Tibial artery (tissue), 4 donors: Measurements from ENCODE around the gene PPM1B.

Experiments used
- DNase-seq, 2 donors: peaks; one replicate each; pipeline ENCODE4 v3.0.0-alpha.2; 2019
- H3K27ac ChIP-seq, 2 donors: fragments of 200-600 bp; sonication (generic) in 1 of 2; 1 replicate in 1 of 2; 2 replicates in 1 of 2; pipeline ENCODE4 v1.5.1; 2018 to 2019; ENCODE audit warnings: mild to moderate bottlenecking in 1 of 2
- H3K27me3 ChIP-seq, 2 donors: fragments of 200-600 bp; sonication (generic) in 1 of 2; one replicate each; pipeline versions ENCODE4 v1.5.1 to v1.6.0; 2016 to 2019
- H3K36me3 ChIP-seq, 3 donors: fragments of 200-600 bp; sonication (generic) in 2 of 3; one replicate each; pipeline ENCODE4 v1.5.1; 2016 to 2019; ENCODE audit warnings: mild to moderate bottlenecking in 2 of 3
- H3K4me1 ChIP-seq, 4 donors: fragments of 200-600 bp; sonication (generic) in 2 of 4; 1 replicate in 3 of 4; 2 replicates in 1 of 4; pipeline ENCODE4 v1.5.1; 2016 to 2019
- H3K4me3 ChIP-seq, 2 donors: fragments of 200-600 bp; sonication (generic) in 1 of 2; 1 replicate in 1 of 2; 2 replicates in 1 of 2; pipeline ENCODE4 v1.5.1; 2018 to 2019; ENCODE audit warnings: mild to moderate bottlenecking in 2 of 2
- H3K9me3 ChIP-seq, 3 donors: fragments of 200-600 bp; sonication (generic) in 1 of 3; one replicate each; pipeline ENCODE4 v1.5.1; 2016 to 2019
- intact Hi-C: fragments of 100-400 bp; cut with DNase I; formaldehyde crosslinking; loops from one replicate; pipeline ENCODE4 v1.15.0; 2023; ENCODE audit warnings: low total_unique reads
- TF ChIP-seq, protein P1 (sequence below), 2 experiments: fragments of 200-600 bp in 1 of 2; fragments of 450-650 bp in 1 of 2; IDR thresholded peaks; one replicate each; pipeline ENCODE4 v1.5.1; 2017 to 2019; ENCODE audit warnings: antibody characterized with exemption in 2 of 2, mild to moderate bottlenecking in 1 of 2, moderate library complexity in 1 of 2

The PPM1B gene

GRCh38 chr2:44188696-44189095, 20.0 kb downstream of the PPM1B start:
- Histone ChIP-seq H3K36me3 (no peaks in the 10 kb centered on the region), H3K27me3 (no peaks in the 10 kb centered on the region), H3K9me3 (no peaks in the 10 kb centered on the region), H3K4me1 (peaks cover 0 to 73% (median 21%) of the 10 kb centered on the region in 4 donors), H3K27ac (no peak overlapping the region), H3K4me3 (no peak overlapping the region)
- intact Hi-C loops: no loop called here
- TF ChIP-seq, protein P1, sequence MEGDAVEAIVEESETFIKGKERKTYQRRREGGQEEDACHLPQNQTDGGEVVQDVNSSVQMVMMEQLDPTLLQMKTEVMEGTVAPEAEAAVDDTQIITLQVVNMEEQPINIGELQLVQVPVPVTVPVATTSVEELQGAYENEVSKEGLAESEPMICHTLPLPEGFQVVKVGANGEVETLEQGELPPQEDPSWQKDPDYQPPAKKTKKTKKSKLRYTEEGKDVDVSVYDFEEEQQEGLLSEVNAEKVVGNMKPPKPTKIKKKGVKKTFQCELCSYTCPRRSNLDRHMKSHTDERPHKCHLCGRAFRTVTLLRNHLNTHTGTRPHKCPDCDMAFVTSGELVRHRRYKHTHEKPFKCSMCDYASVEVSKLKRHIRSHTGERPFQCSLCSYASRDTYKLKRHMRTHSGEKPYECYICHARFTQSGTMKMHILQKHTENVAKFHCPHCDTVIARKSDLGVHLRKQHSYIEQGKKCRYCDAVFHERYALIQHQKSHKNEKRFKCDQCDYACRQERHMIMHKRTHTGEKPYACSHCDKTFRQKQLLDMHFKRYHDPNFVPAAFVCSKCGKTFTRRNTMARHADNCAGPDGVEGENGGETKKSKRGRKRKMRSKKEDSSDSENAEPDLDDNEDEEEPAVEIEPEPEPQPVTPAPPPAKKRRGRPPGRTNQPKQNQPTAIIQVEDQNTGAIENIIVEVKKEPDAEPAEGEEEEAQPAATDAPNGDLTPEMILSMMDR (IDR thresholded peaks at IDR 0.05): no peak
- DNase-seq: no peak

- no peak for DNase-seq
- Histone ChIP-seq H3K27me3 (no peaks in the 10 kb centered on the region), H3K9me3 (no peaks in the 10 kb centered on the region), H3K27ac (no peak overlapping the region), H3K36me3 (no peaks in the 10 kb centered on the region), H3K4me3 (no peak overlapping the region), H3K4me1 (peaks cover 0 to 70% (median 19%) of the 10 kb centered on the region in 4 donors)
- TF ChIP-seq, protein P1 (IDR thresholded peaks at IDR 0.05): no peak
- intact Hi-C loops: no loop called here
These were observed 20.4 kb downstream of the PPM1B start for GRCh38 chr2:44189104-44189503.

GRCh38 chr2:44190526-44190925, 21.9 kb downstream of the PPM1B start:
- TF ChIP-seq, protein P1 (IDR thresholded peaks at IDR 0.05): no peak
- H3K4me3 ChIP-seq: no peak overlapping the region
- H3K27ac ChIP-seq: no peak overlapping the region
- H3K27me3 ChIP-seq: no peaks in the 10 kb centered on the region
- no peaks in the 10 kb centered on the region for H3K36me3 ChIP-seq
- no peaks in the 10 kb centered on the region for H3K9me3 ChIP-seq
- peaks cover 0 to 57% (median 13%) of the 10 kb centered on the region in 4 donors for H3K4me1 ChIP-seq
- intact Hi-C loops: loop anchor here (5.0 kb wide), 1 partner anchor 298 kb away; no protein-coding TSS in a partner anchor
- DNase-seq: no peak

DNA sequence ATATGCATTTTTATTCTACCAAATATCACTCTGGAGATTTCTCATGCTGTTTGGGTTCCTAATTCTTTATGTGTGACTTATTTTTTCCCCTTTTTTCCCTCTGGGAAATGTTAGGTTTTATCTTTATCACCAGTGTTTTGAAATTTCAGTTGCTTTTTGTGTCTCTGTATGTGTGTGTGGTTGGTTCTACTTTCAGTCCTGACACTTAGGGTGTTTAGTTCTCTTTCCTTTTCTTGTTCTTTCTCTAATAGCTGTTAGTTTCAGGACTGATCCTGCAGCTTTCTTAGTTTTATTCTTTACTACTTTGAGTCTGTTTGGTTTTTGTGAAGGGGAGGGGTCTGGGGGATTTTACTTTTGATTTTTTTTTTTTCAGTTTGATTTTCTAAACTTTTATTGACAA, 23.1 kb downstream of the PPM1B start:
- H3K27ac ChIP-seq: no peak overlapping the region
- no peaks in the 10 kb centered on the region for H3K27me3 ChIP-seq
- DNase-seq: no peak
- no peaks in the 10 kb centered on the region for H3K36me3 ChIP-seq
- TF ChIP-seq, protein P1 (IDR thresholded peaks at IDR 0.05): no peak
- H3K4me1 ChIP-seq: peaks cover 0 to 45% (median 8%) of the 10 kb centered on the region in 4 donors
- intact Hi-C loops: loop anchor here (5.0 kb wide), 1 partner anchor 299 kb away; no protein-coding TSS in a partner anchor
- no peak overlapping the region for H3K4me3 ChIP-seq
- H3K9me3 ChIP-seq: no peaks in the 10 kb centered on the region

- H3K9me3 ChIP-seq: no peaks in the 10 kb centered on the region
- no peak overlapping the region for H3K27ac ChIP-seq
- TF ChIP-seq, protein P1 (IDR thresholded peaks at IDR 0.05): no peak
- peaks cover 0 to 46% (median 8%) of the 10 kb centered on the region in 4 donors for H3K4me1 ChIP-seq
- H3K36me3 ChIP-seq: no peaks in the 10 kb centered on the region
- intact Hi-C loops: loop anchor here (5.0 kb wide), 1 partner anchor 300 kb away; no protein-coding TSS in a partner anchor
- no peaks in the 10 kb centered on the region for H3K27me3 ChIP-seq
- no peak overlapping the region for H3K4me3 ChIP-seq
- no peak for DNase-seq
These were observed 24.0 kb downstream of the PPM1B start for GRCh38 chr2:44192646-44193045.

GRCh38 chr2:44195714-44196113, 27.0 kb downstream of the PPM1B start:
- Histone ChIP-seq H3K4me1 (peaks cover 0 to 38% (median 8%) of the 10 kb centered on the region in 4 donors), H3K27me3 (no peaks in the 10 kb centered on the region), H3K4me3 (no peak overlapping the region), H3K9me3 (no peaks in the 10 kb centered on the region), H3K27ac (no peak overlapping the region), H3K36me3 (no peaks in the 10 kb centered on the region)
- no peak for DNase-seq
- TF ChIP-seq, protein P1 (IDR thresholded peaks at IDR 0.05): no peak
- intact Hi-C loops: no loop called here
